ENCODE results near the gene HDAC7.

The HDAC7 gene

GRCh38 chr12:47841501-47841900, 21.8 kb upstream of the HDAC7 start:
- Histone ChIP-seq H3K9me3 (ENCODE audit: severe bottlenecking) (no peaks in the 10 kb centered on the region), H3K27me3 (ENCODE audit: insufficient read depth, poor library complexity, severe bottlenecking) (no peaks in the 10 kb centered on the region), H3K36me3 (ENCODE audit: low read depth) (peaks cover 14% of the 10 kb centered on the region), H3K4me3 (ENCODE audit: severe bottlenecking) (no peak overlapping the region), H3K4me1 (ENCODE audit: insufficient read depth, poor library complexity, severe bottlenecking) (no peaks in the 10 kb centered on the region), H3K27ac (ENCODE audit: poor library complexity, severe bottlenecking) (no peak overlapping the region)
- DNase-seq (ENCODE audit: low spot score) (no peak), ATAC-seq (ENCODE audit: low read depth) (no peak)
- TF ChIP-seq, protein P1, sequence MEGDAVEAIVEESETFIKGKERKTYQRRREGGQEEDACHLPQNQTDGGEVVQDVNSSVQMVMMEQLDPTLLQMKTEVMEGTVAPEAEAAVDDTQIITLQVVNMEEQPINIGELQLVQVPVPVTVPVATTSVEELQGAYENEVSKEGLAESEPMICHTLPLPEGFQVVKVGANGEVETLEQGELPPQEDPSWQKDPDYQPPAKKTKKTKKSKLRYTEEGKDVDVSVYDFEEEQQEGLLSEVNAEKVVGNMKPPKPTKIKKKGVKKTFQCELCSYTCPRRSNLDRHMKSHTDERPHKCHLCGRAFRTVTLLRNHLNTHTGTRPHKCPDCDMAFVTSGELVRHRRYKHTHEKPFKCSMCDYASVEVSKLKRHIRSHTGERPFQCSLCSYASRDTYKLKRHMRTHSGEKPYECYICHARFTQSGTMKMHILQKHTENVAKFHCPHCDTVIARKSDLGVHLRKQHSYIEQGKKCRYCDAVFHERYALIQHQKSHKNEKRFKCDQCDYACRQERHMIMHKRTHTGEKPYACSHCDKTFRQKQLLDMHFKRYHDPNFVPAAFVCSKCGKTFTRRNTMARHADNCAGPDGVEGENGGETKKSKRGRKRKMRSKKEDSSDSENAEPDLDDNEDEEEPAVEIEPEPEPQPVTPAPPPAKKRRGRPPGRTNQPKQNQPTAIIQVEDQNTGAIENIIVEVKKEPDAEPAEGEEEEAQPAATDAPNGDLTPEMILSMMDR (IDR thresholded peaks at IDR 0.05; ENCODE audit: poor library complexity, severe bottlenecking) = no peak

- DNase-seq (ENCODE audit: low spot score) = no peak
- Histone ChIP-seq H3K4me3 (ENCODE audit: severe bottlenecking) (no peak overlapping the region), H3K27me3 (ENCODE audit: insufficient read depth, poor library complexity, severe bottlenecking) (no peaks in the 10 kb centered on the region), H3K4me1 (ENCODE audit: insufficient read depth, poor library complexity, severe bottlenecking) (peaks cover 7% of the 10 kb centered on the region), H3K36me3 (ENCODE audit: low read depth) (peaks cover 5% of the 10 kb centered on the region; the same call in 1 of the 2 replicates), H3K27ac (ENCODE audit: poor library complexity, severe bottlenecking) (no peak overlapping the region), H3K9me3 (ENCODE audit: severe bottlenecking) (no peaks in the 10 kb centered on the region)
- no peak for ATAC-seq (ENCODE audit: low read depth)
- TF ChIP-seq, protein P1 (IDR thresholded peaks at IDR 0.05; ENCODE audit: poor library complexity, severe bottlenecking) = no peak
Observed at GRCh38 chr12:47840571-47840970, 20.9 kb upstream of the HDAC7 start.

DNA sequence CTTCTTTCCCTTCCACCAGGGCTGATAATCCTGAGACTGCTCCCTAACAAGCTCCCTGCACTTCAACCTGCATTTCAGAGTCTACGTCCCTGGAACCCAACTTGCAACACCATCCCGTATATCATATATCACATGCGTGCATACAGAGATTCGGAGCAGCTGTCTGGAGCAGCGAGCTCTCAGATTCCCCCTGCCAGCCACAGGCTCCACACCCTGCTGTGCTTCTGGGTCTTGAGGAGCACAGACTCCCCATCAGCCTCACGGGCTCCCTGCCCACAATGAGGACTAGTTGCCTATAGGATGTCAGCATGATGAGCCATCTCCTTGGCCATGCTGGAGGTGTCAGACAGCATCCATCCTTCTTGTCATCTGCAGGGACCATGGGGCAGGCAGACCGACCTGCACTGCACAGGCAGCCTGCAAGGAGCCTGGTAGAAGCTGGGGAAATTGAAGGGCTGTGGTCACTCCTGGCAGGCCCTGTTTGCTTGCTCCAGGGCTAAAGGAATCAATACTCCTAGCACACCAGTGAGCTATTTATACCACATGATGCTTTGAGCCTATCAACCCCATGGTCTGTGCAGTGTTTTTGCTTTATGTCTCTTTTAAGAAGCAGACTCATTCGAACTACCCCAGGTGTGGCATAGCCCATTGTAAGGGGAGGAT, 19.6 kb upstream of the HDAC7 start:
- H3K27ac ChIP-seq (ENCODE audit: poor library complexity, severe bottlenecking) = no peak overlapping the region
- ATAC-seq (ENCODE audit: low read depth) (no peak), DNase-seq (ENCODE audit: low spot score) (no peak)
- H3K4me1 ChIP-seq (ENCODE audit: insufficient read depth, poor library complexity, severe bottlenecking) = peaks cover 9% of the 10 kb centered on the region
- 0 out of 2 replicates have a peak, but pooled peaks cover under 1% of the 10 kb centered on the region for H3K36me3 ChIP-seq (ENCODE audit: low read depth)
- H3K9me3 ChIP-seq (ENCODE audit: severe bottlenecking) = no peaks in the 10 kb centered on the region
- TF ChIP-seq, protein P1 (IDR thresholded peaks at IDR 0.05; ENCODE audit: poor library complexity, severe bottlenecking) = no peak
- no peak overlapping the region for H3K4me3 ChIP-seq (ENCODE audit: severe bottlenecking)
- H3K27me3 ChIP-seq (ENCODE audit: insufficient read depth, poor library complexity, severe bottlenecking) = no peaks in the 10 kb centered on the region

DNA sequence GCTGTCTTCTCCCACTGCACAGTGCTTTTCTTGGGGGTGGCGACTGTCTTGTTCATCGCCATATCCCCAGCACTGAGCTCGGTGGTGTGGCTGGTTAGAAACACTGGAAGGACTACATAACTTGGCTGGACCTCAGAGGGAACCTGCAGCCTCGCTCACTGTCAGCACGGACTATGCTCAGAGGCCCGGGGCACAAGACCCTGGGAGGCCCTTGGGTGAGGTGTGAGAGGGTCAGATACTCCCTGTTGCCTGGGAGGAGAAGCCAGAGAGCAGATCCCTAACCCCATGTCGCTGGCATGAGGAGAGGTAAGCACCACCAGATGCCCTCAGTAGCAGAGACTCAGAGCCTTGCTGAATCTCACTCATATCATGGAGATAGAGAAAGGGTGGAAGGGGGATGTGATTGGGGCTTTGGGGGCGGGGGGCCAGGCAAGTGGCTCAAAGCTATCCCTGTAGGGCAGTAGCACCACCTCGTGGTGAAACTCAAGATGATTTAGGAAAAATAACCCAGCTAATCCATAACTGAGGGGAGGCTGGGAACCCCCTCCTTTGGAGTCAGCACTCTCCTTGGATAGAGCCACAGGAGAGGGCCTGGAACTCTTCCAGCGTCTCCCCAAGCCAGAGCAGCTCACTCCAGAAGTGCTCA, 18.7 kb upstream of the HDAC7 start:
- H3K4me1 ChIP-seq (ENCODE audit: insufficient read depth, poor library complexity, severe bottlenecking) = peaks cover 9% of the 10 kb centered on the region
- no peak for DNase-seq (ENCODE audit: low spot score)
- H3K9me3 ChIP-seq (ENCODE audit: severe bottlenecking) = no peaks in the 10 kb centered on the region
- H3K36me3 ChIP-seq (ENCODE audit: low read depth) = no peaks in the 10 kb centered on the region
- no peak overlapping the region for H3K27ac ChIP-seq (ENCODE audit: poor library complexity, severe bottlenecking)
- no peak overlapping the region for H3K4me3 ChIP-seq (ENCODE audit: severe bottlenecking)
- no peaks in the 10 kb centered on the region for H3K27me3 ChIP-seq (ENCODE audit: insufficient read depth, poor library complexity, severe bottlenecking)
- ATAC-seq (ENCODE audit: low read depth) = peak; percentile 12; the same call in 1 of the 3 replicates
- TF ChIP-seq, protein P1 (IDR thresholded peaks at IDR 0.05; ENCODE audit: poor library complexity, severe bottlenecking) = peak; percentile 42
